Measurements from ENCODE around the gene USP6.
"Not testable (repeated sequence)": the region's sequence is repeated elsewhere in the genome, so short reads cannot be mapped to it uniquely, and the experiment has no call there.

USP6 gene

GRCh38 chr17:5135726-5136579 is 20.1 kb downstream of the USP6 start:
- DNase-seq, result no peak

- not testable (repeated sequence) for DNase-seq
Measured at GRCh38 chr17:5136580-5137412, 21.0 kb downstream of the USP6 start.

GRCh38 chr17:5137511-5138197 is 21.8 kb downstream of the USP6 start:
- DNase-seq, result not testable (repeated sequence)

- not testable (repeated sequence) for DNase-seq
Measured at GRCh38 chr17:5138198-5138544, 22.3 kb downstream of the USP6 start.

GRCh38 chr17:5138616-5139457 is 23.0 kb downstream of the USP6 start:
- no peak for DNase-seq

GRCh38 chr17:5139458-5139732 is 23.6 kb downstream of the USP6 start:
- DNase-seq, result no peak

GRCh38 chr17:5142877-5143276 is 27.0 kb downstream of the USP6 start:
- DNase-seq, result not testable (repeated sequence)

- not testable (repeated sequence) for DNase-seq
Measured at GRCh38 chr17:5146122-5146521, 30.3 kb downstream of the USP6 start.

- DNase-seq, result not testable (repeated sequence)
Measured at GRCh38 chr17:5160702-5161101, 44.9 kb downstream of the USP6 start.

- not testable (repeated sequence) for DNase-seq
Measured at GRCh38 chr17:5161793-5162192, 46.0 kb downstream of the USP6 start.

- DNase-seq, result no peak
Measured at GRCh38 chr17:5164436-5164835, 48.6 kb downstream of the USP6 start.

GRCh38 chr17:5165791-5166564 is 50.1 kb downstream of the USP6 start:
- DNase-seq, result not testable (repeated sequence)

GRCh38 chr17:5175027-5175426 is 59.2 kb downstream of the USP6 start:
- not testable (repeated sequence) for DNase-seq

GRCh38 chr17:5179003-5179402 is 63.2 kb downstream of the USP6 start:
- no peak for DNase-seq

GRCh38 chr17:5181509-5182305 is 65.9 kb downstream of the USP6 start:
- DNase-seq, result no peak

GRCh38 chr17:5182597-5183409 is 67.0 kb downstream of the USP6 start:
- no peak for DNase-seq

- no peak for DNase-seq
Measured at GRCh38 chr17:5183410-5183793, 67.6 kb downstream of the USP6 start.

GRCh38 chr17:5184288-5184687 is 68.5 kb downstream of the USP6 start:
- DNase-seq, result no peak

GRCh38 chr17:5191541-5192417 is 75.9 kb downstream of the USP6 start, which contains the start of gene ZNF594:
Gene ZNF594 (minus strand): TSS chr17:5191868. CDS start chr17:5184256, 7,612 bp downstream.
- peak; percentile 90 to 94 for DNase-seq
